H9 (cell line): ENCODE results near the gene SURF1. TPM values are rescaled to one million over a fixed set of nuclear protein-coding genes. Genes with fewer than 3 reads are reported as not detected.
"Not testable (repeated sequence)": the region's sequence is repeated elsewhere in the genome, so short reads cannot be mapped to it uniquely, and the experiment has no call there.

Experiments
- DNase-seq: peaks from one replicate; pipeline ENCODE4 v3.0.0-alpha.2; 2017
- H2AFZ ChIP-seq: one replicate; pipeline ENCODE4 v1.6.1; 2013; ENCODE audit warnings: mild to moderate bottlenecking, low read length, control low read depth, moderate library complexity
- H2AK5ac ChIP-seq: 2 replicates; pipeline ENCODE4 v1.6.1; 2013; ENCODE audit warnings: low read length, control low read depth, mixed read lengths; ENCODE audit not compliant: insufficient read length
- H2BK120ac ChIP-seq: one replicate; pipeline ENCODE4 v1.6.1; 2013; ENCODE audit warnings: low read depth, mild to moderate bottlenecking, low read length, control low read depth, inconsistent platforms; ENCODE audit not compliant: poor library complexity, severe bottlenecking
- H2BK12ac ChIP-seq: 2 replicates; pipeline ENCODE4 v1.6.1; 2013; ENCODE audit warnings: low read length, control low read depth, mixed read lengths, low read depth; ENCODE audit not compliant: insufficient read length
- H2BK15ac ChIP-seq: 2 replicates; pipeline ENCODE4 v1.6.1; 2013; ENCODE audit warnings: low read depth, low read length, control low read depth
- H2BK20ac ChIP-seq: one replicate; pipeline ENCODE4 v1.6.1; 2013; ENCODE audit warnings: low read depth, mild to moderate bottlenecking, low read length, control low read depth, inconsistent platforms; ENCODE audit not compliant: poor library complexity, severe bottlenecking
- H2BK5ac ChIP-seq: 2 replicates; pipeline ENCODE4 v1.6.1; 2013; ENCODE audit warnings: low read length, control low read depth, mixed read lengths; ENCODE audit not compliant: insufficient read length
- H3K14ac ChIP-seq: 2 replicates; pipeline ENCODE4 v1.6.1; 2013; ENCODE audit warnings: low read length, control low read depth; ENCODE audit not compliant: insufficient read depth
- H3K18ac ChIP-seq: 2 replicates; pipeline ENCODE4 v1.6.1; 2013; ENCODE audit warnings: low read depth, mild to moderate bottlenecking, mixed read lengths, low read length, control low read depth; ENCODE audit not compliant: insufficient read length
- H3K23ac ChIP-seq: 2 replicates; pipeline ENCODE4 v1.6.1; 2013; ENCODE audit warnings: low read length, control low read depth, mixed read lengths, low read depth; ENCODE audit not compliant: insufficient read length
- H3K23me2 ChIP-seq: 2 replicates; pipeline ENCODE4 v1.6.1; 2013; ENCODE audit warnings: low read depth, mild to moderate bottlenecking, mixed read lengths, low read length, control low read depth; ENCODE audit not compliant: insufficient read length, poor library complexity, severe bottlenecking
- H3K27ac ChIP-seq: 2 replicates; pipeline ENCODE4 v1.5.1; 2013; ENCODE audit warnings: low read length, control low read depth, mixed read lengths, low read depth; ENCODE audit not compliant: insufficient read length
- H3K27me3 ChIP-seq: 2 replicates; pipeline ENCODE4 v1.6.1; 2013; ENCODE audit warnings: low read length, control low read depth, inconsistent platforms; ENCODE audit not compliant: insufficient read depth
- H3K4ac ChIP-seq: 2 replicates; pipeline ENCODE4 v1.6.1; 2013; ENCODE audit warnings: low read depth, mild to moderate bottlenecking, control low read depth, inconsistent platforms, low read length, moderate library complexity
- H3K4me1 ChIP-seq: 2 replicates; pipeline ENCODE4 v1.6.1; 2013; ENCODE audit warnings: low read length, control low read depth, inconsistent platforms; ENCODE audit not compliant: insufficient read depth
- H3K4me2 ChIP-seq: 2 replicates; pipeline ENCODE4 v1.6.1; 2013; ENCODE audit warnings: low read length, control low read depth, mixed read lengths; ENCODE audit not compliant: insufficient read length, insufficient read depth
- H3K56ac ChIP-seq: 2 replicates; pipeline ENCODE4 v1.6.1; 2013; ENCODE audit warnings: low read depth, mild to moderate bottlenecking, mixed read lengths, low read length, control low read depth; ENCODE audit not compliant: insufficient read length
- H3K79me1 ChIP-seq: 2 replicates; pipeline ENCODE4 v1.6.1; 2013; ENCODE audit warnings: low read depth, mild to moderate bottlenecking, moderate library complexity, low read length, control low read depth, inconsistent platforms; ENCODE audit not compliant: insufficient read depth, poor library complexity, severe bottlenecking
- H3K79me2 ChIP-seq: 2 replicates; pipeline ENCODE4 v1.6.1; 2013; ENCODE audit warnings: low read length, control low read depth, inconsistent platforms; ENCODE audit not compliant: insufficient read depth
- H3K9ac ChIP-seq: 2 replicates; pipeline ENCODE4 v1.6.1; 2013; ENCODE audit warnings: low read length, control low read depth, mixed read lengths; ENCODE audit not compliant: insufficient read length; ENCODE audit errors: extremely low read depth
- H3K9me3 ChIP-seq: one replicate; pipeline ENCODE4 v1.6.1; 2013; ENCODE audit warnings: low read depth, low read length, inconsistent platforms; ENCODE audit not compliant: control insufficient read depth
- H3T11ph ChIP-seq: one replicate; pipeline ENCODE4 v1.6.1; 2013; ENCODE audit warnings: mild to moderate bottlenecking, low read length, control low read depth, inconsistent platforms
- H4K20me1 ChIP-seq: one replicate; pipeline ENCODE4 v1.6.1; 2013; ENCODE audit not compliant: control insufficient read depth, insufficient read length, insufficient read depth
- H4K5ac ChIP-seq: 2 replicates; pipeline ENCODE4 v1.6.1; 2013; ENCODE audit warnings: low read depth, mild to moderate bottlenecking, mixed read lengths, low read length, control low read depth; ENCODE audit not compliant: insufficient read length
- H4K8ac ChIP-seq: replicated peaks from 2 replicates; pipeline ENCODE4 v1.6.1; 2013; ENCODE audit warnings: low read length, control low read depth, mixed read lengths, low read depth; ENCODE audit not compliant: insufficient read length
- H4K91ac ChIP-seq: 2 replicates; pipeline ENCODE4 v1.6.1; 2013; ENCODE audit warnings: low read depth, mild to moderate bottlenecking, moderate library complexity, mixed read lengths, low read length, control low read depth; ENCODE audit not compliant: insufficient read length
- H3K27ac Mint-ChIP-seq, 3 experiments: 2 replicates in 2 of 3; 3 replicates in 1 of 3; pipeline ENCODE4 v1.8.0; 2020 to 2021; ENCODE audit warnings: mixed read lengths in 3 of 3, mild to moderate bottlenecking in 1 of 3, moderate library complexity in 1 of 3
- H3K27me3 Mint-ChIP-seq: 2 replicates; pipeline ENCODE4 v1.8.0; 2021; ENCODE audit warnings: low read depth, mild to moderate bottlenecking, moderate library complexity, mixed read lengths
- H3K36me3 Mint-ChIP-seq, 3 experiments: 2 replicates in 2 of 3; 3 replicates in 1 of 3; pipeline ENCODE4 v1.8.0; 2020 to 2021; ENCODE audit warnings: low read depth in 3 of 3, mixed read lengths in 3 of 3; ENCODE audit not compliant: insufficient read depth in 1 of 3
- H3K4me1 Mint-ChIP-seq, 2 experiments: 2 replicates each; pipeline ENCODE4 v1.8.0; 2020; ENCODE audit warnings: mixed read lengths in 2 of 2
- H3K4me3 Mint-ChIP-seq, 2 experiments: 2 replicates in 1 of 2; 3 replicates in 1 of 2; pipeline ENCODE4 v1.8.0; 2020 to 2021; ENCODE audit warnings: mild to moderate bottlenecking in 2 of 2, mixed read lengths in 2 of 2, moderate library complexity in 1 of 2
- H3K9me3 Mint-ChIP-seq, 2 experiments: 2 replicates in 1 of 2; 3 replicates in 1 of 2; pipeline ENCODE4 v1.8.0; 2020; ENCODE audit warnings: mild to moderate bottlenecking in 2 of 2, mixed read lengths in 2 of 2, moderate library complexity in 1 of 2
- CTCF ChIP-seq: fragments of 200-600 bp; sonication (generic); conservative IDR thresholded peaks from 3 replicates; pipeline ENCODE4 v1.8.0; 2021; ENCODE audit warnings: antibody characterized with exemption, mild to moderate bottlenecking
- WGBS: extraction: QIAGEN DNeasy Blood & Tissue Kit; methylation state at CpG from one replicate; pipeline ENCODE4 v1.1.7; 2013; ENCODE audit warnings: missing lambda C conversion rate, low lambda C conversion rate, mixed read lengths; ENCODE audit not compliant: insufficient read length; ENCODE audit errors: extremely low coverage; 5-methylcytosine and 5-hydroxymethylcytosine counted together
- total RNA-seq: library from RNA; stranded (reverse); gene quantifications from 2 replicates; pipeline ENCODE4 v1.2.1, GENCODE V29; 2021

SURF1 gene
- total RNA-seq, 1 experiment from 2014 or later = 43.3 TPM

- no peak overlapping the region for H3T11ph ChIP-seq
- WGBS = no CpG with 5 or more reads among the region's 13 CpGs
- H3K56ac ChIP-seq = no peak overlapping the region
- no peak overlapping the region for H3K4me3 Mint-ChIP-seq
- no peak overlapping the region for H3K27ac ChIP-seq
- H3K9me3 ChIP-seq = peaks cover 11% of the 10 kb centered on the region
- H2BK12ac ChIP-seq = no peak overlapping the region
- peak; percentile 43; the same call in 2 of the 3 replicates for TF ChIP-seq CTCF
- H3K27ac Mint-ChIP-seq = no peak overlapping the region
- DNase-seq = peak; percentile 63
- no peak overlapping the region for H3K18ac ChIP-seq
- H4K91ac ChIP-seq = no peak overlapping the region
- H3K36me3 Mint-ChIP-seq = peaks cover 0 to 9% (median 4%) of the 10 kb centered on the region in 3 experiments; a peak in 4 of 7 replicates
- H3K79me2 ChIP-seq = no peaks in the 10 kb centered on the region
- H3K27me3 Mint-ChIP-seq = peaks cover 26% of the 10 kb centered on the region
- no peak overlapping the region for H3K23ac ChIP-seq
- H3K4me1 Mint-ChIP-seq = no peaks in the 10 kb centered on the region
- no peaks in the 10 kb centered on the region for H3K27me3 ChIP-seq
- no peak overlapping the region for H2BK5ac ChIP-seq
- no peak overlapping the region for H3K4me2 ChIP-seq
- peaks cover 18 to 25% of the 10 kb centered on the region in 2 experiments for H3K9me3 Mint-ChIP-seq
- no peak overlapping the region for H4K5ac ChIP-seq
- H3K23me2 ChIP-seq = no peaks in the 10 kb centered on the region
- H4K20me1 ChIP-seq = no peaks in the 10 kb centered on the region
- no peaks in the 10 kb centered on the region for H3K79me1 ChIP-seq
- no peak overlapping the region for H3K14ac ChIP-seq
- H2BK15ac ChIP-seq = no peak overlapping the region
- no peak overlapping the region for H2BK120ac ChIP-seq
- H3K4ac ChIP-seq = no peak overlapping the region
- no peak overlapping the region for H4K8ac ChIP-seq
- no peaks in the 10 kb centered on the region; the same call in 1 of the 2 replicates for H3K4me1 ChIP-seq
- H2AFZ ChIP-seq = no peak overlapping the region
- no peak overlapping the region for H3K9ac ChIP-seq
- H2BK20ac ChIP-seq = no peak overlapping the region
- H2AK5ac ChIP-seq = no peak overlapping the region
These were observed 35.8 kb downstream of the SURF1 start for GRCh38 chr9:133320421-133320881.

- not testable (repeated sequence) for H2BK15ac ChIP-seq, H3K23ac ChIP-seq, H3K4me1 Mint-ChIP-seq, H2AFZ ChIP-seq, H2AK5ac ChIP-seq, H3K27me3 ChIP-seq, H3K27ac ChIP-seq, H3T11ph ChIP-seq, H4K8ac ChIP-seq, H3K4me3 Mint-ChIP-seq, H3K4ac ChIP-seq, H3K56ac ChIP-seq, H3K36me3 Mint-ChIP-seq, H2BK12ac ChIP-seq, H3K18ac ChIP-seq, H4K20me1 ChIP-seq, H3K23me2 ChIP-seq, H3K9ac ChIP-seq, H3K9me3 ChIP-seq, H3K27ac Mint-ChIP-seq, DNase-seq, H2BK5ac ChIP-seq, H4K91ac ChIP-seq, H4K5ac ChIP-seq, H3K4me2 ChIP-seq, H3K79me1 ChIP-seq, H3K9me3 Mint-ChIP-seq, H3K79me2 ChIP-seq, H2BK120ac ChIP-seq, H3K14ac ChIP-seq, H2BK20ac ChIP-seq, H3K4me1 ChIP-seq
- peaks cover 13% of the 10 kb centered on the region; the same call in 1 of the 2 replicates for H3K27me3 Mint-ChIP-seq
- WGBS = no CpG with 5 or more reads among the region's 13 CpGs
These were observed 38.7 kb downstream of the SURF1 start for GRCh38 chr9:133317551-133317950.
